HepG2 (cell line): ENCODE data around the gene KCNH6. TPM values are rescaled to one million over a fixed set of nuclear protein-coding genes. Genes with fewer than 3 reads are reported as not detected.

Experiments
- ATAC-seq: fragments of 200-7000 bp; cut with Tn5 transposase; 3 replicates; pipeline ENCODE4 v1.9.1; 2020; ENCODE audit warnings: mild to moderate bottlenecking, moderate library complexity
- BruUV-seq: library from RNA; stranded (reverse); fragments of 400-500 nt; replicated peaks from 2 replicates; lab custom pipeline; 2021; lab: Mats Ljungman, UMichigan
- CTCF ChIA-PET: fragments of 300-600 bp; formaldehyde crosslinking; extraction: SDS; loops from one replicate; lab custom pipeline; 2021; ENCODE audit warnings: low total read pairs, inconsistent platforms, low intra/inter-chr PET ratio; lab: Yijun Ruan, JAX
- POLR2A ChIA-PET: fragments of 350-600 bp; sonication (Branson Sonifier 250); formaldehyde crosslinking; loops from one replicate; lab custom pipeline; 2020; ENCODE audit warnings: antibody characterized with exemption, inconsistent platforms; lab: Yijun Ruan, JAX
- DNase-seq: peaks from one replicate; pipeline ENCODE4 v3.0.0-alpha.2; 2015; ENCODE audit warnings: low spot score
- FAIRE-seq: peaks from 3 replicates; lab custom pipeline; 2011; peaks lifted over from hg19 to GRCh38; lab: Jason Lieb, UNC
- H2AFZ ChIP-seq: one replicate; pipeline ENCODE4 v1.6.1; 2011; ENCODE audit warnings: low read length, inconsistent platforms
- H3K27ac ChIP-seq: fragments of 300-600 bp; 3 replicates; pipeline ENCODE4 v1.8.0; 2011; ENCODE audit warnings: mixed run types, mild to moderate bottlenecking, mixed read lengths, low read length, inconsistent platforms; ENCODE audit not compliant: insufficient read depth; ENCODE audit errors: extremely low read length
- H3K27me3 ChIP-seq, 2 experiments: fragments of 200-600 bp in 1 of 2; 2 replicates in 1 of 2; 3 replicates in 1 of 2; pipeline versions ENCODE4 v1.6.0 to v1.8.0; 2011; ENCODE audit warnings: low read length in 2 of 2, mild to moderate bottlenecking in 2 of 2, moderate library complexity in 2 of 2, inconsistent platforms in 1 of 2; ENCODE audit not compliant: insufficient read depth in 2 of 2, control insufficient read depth in 1 of 2
- H3K36me3 ChIP-seq, 2 experiments: fragments of 200-600 bp in 1 of 2; replicated peaks in 1 of 2; 2 replicates in 1 of 2; 3 replicates in 1 of 2; pipeline versions ENCODE4 v1.5.1 to v1.8.0; 2011; ENCODE audit warnings: low read length in 2 of 2, inconsistent platforms in 1 of 2; ENCODE audit not compliant: insufficient read depth in 2 of 2, control insufficient read depth in 1 of 2
- H3K4me1 ChIP-seq: 2 replicates; pipeline ENCODE4 v1.5.1; 2012; ENCODE audit warnings: low read length, inconsistent platforms; ENCODE audit not compliant: insufficient read depth
- H3K4me2 ChIP-seq: 2 replicates; pipeline ENCODE4 v1.6.0; 2011; ENCODE audit warnings: low read depth, low read length, inconsistent platforms
- H3K4me3 ChIP-seq, 3 experiments: fragments of 200-600 bp in 1 of 3; sonication (generic), shearing (Covaris generic) in 1 of 3; replicated peaks in 1 of 3; 2 replicates each; pipeline ENCODE4 v1.5.1; 2011 to 2016; ENCODE audit warnings: low read length in 3 of 3, inconsistent platforms in 2 of 3, low read depth in 2 of 3, mild to moderate bottlenecking in 2 of 3, control low read depth in 1 of 3, mixed read lengths in 1 of 3; ENCODE audit not compliant: insufficient read depth in 1 of 3
- H3K79me2 ChIP-seq: one replicate; pipeline ENCODE4 v1.6.1; 2011; ENCODE audit warnings: low read length, inconsistent platforms; ENCODE audit not compliant: insufficient read depth
- H3K9ac ChIP-seq: 2 replicates; pipeline ENCODE4 v1.6.0; 2011; ENCODE audit warnings: mild to moderate bottlenecking, low read depth, low read length, inconsistent platforms; ENCODE audit not compliant: insufficient read depth
- H3K9me3 ChIP-seq: 2 replicates; pipeline ENCODE4 v1.5.1; 2012; ENCODE audit warnings: mild to moderate bottlenecking, low read length
- H4K20me1 ChIP-seq: 2 replicates; pipeline ENCODE4 v1.6.0; 2011; ENCODE audit warnings: inconsistent platforms, mild to moderate bottlenecking, low read length, moderate library complexity; ENCODE audit not compliant: insufficient read depth
- CBX1 ChIP-seq: IDR thresholded peaks from one replicate; pipeline ENCODE4 v1.6.1; 2016; ENCODE audit warnings: antibody characterized with exemption, low read depth
- NCOA1 ChIP-seq: sonication (generic); formaldehyde crosslinking; IDR thresholded peaks from 2 replicates; pipeline ENCODE4 v1.9.0; 2021; ENCODE audit warnings: missing genetic modification reagents
- SP5 ChIP-seq: IDR thresholded peaks from 2 replicates; pipeline ENCODE4 v1.6.1; 2016; ENCODE audit warnings: low read depth, borderline replicate concordance
- ZBTB49 ChIP-seq: sonication (generic); formaldehyde crosslinking; IDR thresholded peaks from 2 replicates; pipeline ENCODE4 v1.4.0; 2020; ENCODE audit warnings: missing genetic modification reagents, borderline replicate concordance
- ZNF674 ChIP-seq: sonication (generic); formaldehyde crosslinking; IDR thresholded peaks from 2 replicates; pipeline ENCODE4 v1.5.0; 2020; ENCODE audit warnings: low read depth, mild to moderate bottlenecking, missing genetic modification reagents
- ZNF784 ChIP-seq: sonication (generic); formaldehyde crosslinking; IDR thresholded peaks from 2 replicates; pipeline ENCODE4 v1.5.1; 2020; ENCODE audit warnings: missing genetic modification reagents, mild to moderate bottlenecking, borderline replicate concordance
- ZNF816 ChIP-seq: sonication (generic); formaldehyde crosslinking; IDR thresholded peaks from 2 replicates; pipeline ENCODE4 v1.8.0; 2022; ENCODE audit warnings: missing genetic modification reagents, mild to moderate bottlenecking, borderline replicate concordance
- WGBS: methylation state at CpG from one replicate; pipeline ENCODE4 v1.1.6; 2017; ENCODE audit warnings: low lambda C conversion rate; 5-methylcytosine and 5-hydroxymethylcytosine counted together
- in situ Hi-C: cut with HindIII; loops from 2 replicates; pipeline ENCODE4 v1.10.0; 2017; ENCODE audit warnings: low pct_unique_long_range_greater_than_20kb; ENCODE audit not compliant: extremely low pct_ligation_motif_present
- intact Hi-C: fragments of 100-400 bp; cut with micrococcal nuclease; formaldehyde crosslinking; loops from one replicate; pipeline ENCODE4 v1.10.0; 2022; ENCODE audit not compliant: unreplicated experiment
- polyA plus RNA-seq, 8 experiments: library from polyadenylated mRNA; depleted of rRNA in 3 of 8; stranded (reverse) in 7 of 8; unstranded in 1 of 8; fragments of >200 nt; fragmentation: Illumina TruSeq in 4 of 8; extraction: Trizol in 4 of 8; gene quantifications; 2 replicates each; pipeline versions ENCODE4 v1.2.1 to v1.2.3, GENCODE V29; 2011 to 2016; ENCODE audit warnings: low read depth in 4 of 8, missing spikeins in 1 of 8, mixed read lengths in 1 of 8; ENCODE audit not compliant: insufficient read depth in 1 of 8
- total RNA-seq, 5 experiments: library from RNA; depleted of rRNA; stranded (reverse); fragments of >200 nt; fragmentation: Illumina TruSeq; extraction: Trizol; gene quantifications; 2 replicates each; pipeline ENCODE4 v1.2.3, GENCODE V29; 2016; ENCODE audit warnings: low read depth in 1 of 5
- TF ChIP-seq, protein P1 (sequence below): sonication (generic); formaldehyde crosslinking; IDR thresholded peaks from 2 replicates; pipeline ENCODE4 v1.4.0; 2020; ENCODE audit warnings: missing genetic modification reagents, borderline replicate concordance
- TF ChIP-seq, protein P2 (sequence below): IDR thresholded peaks from 2 replicates; pipeline ENCODE4 v1.4.0; 2020; ENCODE audit warnings: mild to moderate bottlenecking, missing genetic modification reagents

The KCNH6 gene
- total and polyA plus RNA-seq, 2 of the 13 experiments (the other 11 are each of a cell fraction or from before 2014, with no cell fraction given), result 0.05 to 0.18 TPM

- TF ChIP-seq, protein P1, sequence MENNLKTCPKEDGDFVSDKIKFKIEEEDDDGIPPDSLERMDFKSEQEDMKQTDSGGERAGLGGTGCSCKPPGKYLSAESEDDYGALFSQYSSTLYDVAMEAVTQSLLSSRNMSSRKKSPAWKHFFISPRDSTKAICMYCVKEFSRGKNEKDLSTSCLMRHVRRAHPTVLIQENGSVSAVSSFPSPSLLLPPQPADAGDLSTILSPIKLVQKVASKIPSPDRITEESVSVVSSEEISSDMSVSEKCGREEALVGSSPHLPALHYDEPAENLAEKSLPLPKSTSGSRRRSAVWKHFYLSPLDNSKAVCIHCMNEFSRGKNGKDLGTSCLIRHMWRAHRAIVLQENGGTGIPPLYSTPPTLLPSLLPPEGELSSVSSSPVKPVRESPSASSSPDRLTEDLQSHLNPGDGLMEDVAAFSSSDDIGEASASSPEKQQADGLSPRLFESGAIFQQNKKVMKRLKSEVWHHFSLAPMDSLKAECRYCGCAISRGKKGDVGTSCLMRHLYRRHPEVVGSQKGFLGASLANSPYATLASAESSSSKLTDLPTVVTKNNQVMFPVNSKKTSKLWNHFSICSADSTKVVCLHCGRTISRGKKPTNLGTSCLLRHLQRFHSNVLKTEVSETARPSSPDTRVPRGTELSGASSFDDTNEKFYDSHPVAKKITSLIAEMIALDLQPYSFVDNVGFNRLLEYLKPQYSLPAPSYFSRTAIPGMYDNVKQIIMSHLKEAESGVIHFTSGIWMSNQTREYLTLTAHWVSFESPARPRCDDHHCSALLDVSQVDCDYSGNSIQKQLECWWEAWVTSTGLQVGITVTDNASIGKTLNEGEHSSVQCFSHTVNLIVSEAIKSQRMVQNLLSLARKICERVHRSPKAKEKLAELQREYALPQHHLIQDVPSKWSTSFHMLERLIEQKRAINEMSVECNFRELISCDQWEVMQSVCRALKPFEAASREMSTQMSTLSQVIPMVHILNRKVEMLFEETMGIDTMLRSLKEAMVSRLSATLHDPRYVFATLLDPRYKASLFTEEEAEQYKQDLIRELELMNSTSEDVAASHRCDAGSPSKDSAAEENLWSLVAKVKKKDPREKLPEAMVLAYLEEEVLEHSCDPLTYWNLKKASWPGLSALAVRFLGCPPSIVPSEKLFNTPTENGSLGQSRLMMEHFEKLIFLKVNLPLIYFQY, result no peak
- TF ChIP-seq, protein P2, sequence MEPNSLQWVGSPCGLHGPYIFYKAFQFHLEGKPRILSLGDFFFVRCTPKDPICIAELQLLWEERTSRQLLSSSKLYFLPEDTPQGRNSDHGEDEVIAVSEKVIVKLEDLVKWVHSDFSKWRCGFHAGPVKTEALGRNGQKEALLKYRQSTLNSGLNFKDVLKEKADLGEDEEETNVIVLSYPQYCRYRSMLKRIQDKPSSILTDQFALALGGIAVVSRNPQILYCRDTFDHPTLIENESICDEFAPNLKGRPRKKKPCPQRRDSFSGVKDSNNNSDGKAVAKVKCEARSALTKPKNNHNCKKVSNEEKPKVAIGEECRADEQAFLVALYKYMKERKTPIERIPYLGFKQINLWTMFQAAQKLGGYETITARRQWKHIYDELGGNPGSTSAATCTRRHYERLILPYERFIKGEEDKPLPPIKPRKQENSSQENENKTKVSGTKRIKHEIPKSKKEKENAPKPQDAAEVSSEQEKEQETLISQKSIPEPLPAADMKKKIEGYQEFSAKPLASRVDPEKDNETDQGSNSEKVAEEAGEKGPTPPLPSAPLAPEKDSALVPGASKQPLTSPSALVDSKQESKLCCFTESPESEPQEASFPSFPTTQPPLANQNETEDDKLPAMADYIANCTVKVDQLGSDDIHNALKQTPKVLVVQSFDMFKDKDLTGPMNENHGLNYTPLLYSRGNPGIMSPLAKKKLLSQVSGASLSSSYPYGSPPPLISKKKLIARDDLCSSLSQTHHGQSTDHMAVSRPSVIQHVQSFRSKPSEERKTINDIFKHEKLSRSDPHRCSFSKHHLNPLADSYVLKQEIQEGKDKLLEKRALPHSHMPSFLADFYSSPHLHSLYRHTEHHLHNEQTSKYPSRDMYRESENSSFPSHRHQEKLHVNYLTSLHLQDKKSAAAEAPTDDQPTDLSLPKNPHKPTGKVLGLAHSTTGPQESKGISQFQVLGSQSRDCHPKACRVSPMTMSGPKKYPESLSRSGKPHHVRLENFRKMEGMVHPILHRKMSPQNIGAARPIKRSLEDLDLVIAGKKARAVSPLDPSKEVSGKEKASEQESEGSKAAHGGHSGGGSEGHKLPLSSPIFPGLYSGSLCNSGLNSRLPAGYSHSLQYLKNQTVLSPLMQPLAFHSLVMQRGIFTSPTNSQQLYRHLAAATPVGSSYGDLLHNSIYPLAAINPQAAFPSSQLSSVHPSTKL (CRISPR knock-in tag), result no peak
Measured at GRCh38 chr17:63542218-63542545, 19.0 kb downstream of the KCNH6 start (continued).

- 24% methylated on average over 13 of the region's 15 CpGs for WGBS
- POLR2A ChIA-PET, result interaction anchor here (0.7 to 1.1 kb wide), 2 partner anchors 8 to 13 kb away, joined by 4 read pairs; no protein-coding TSS in a partner anchor
- no peaks in the 10 kb centered on the region for H3K36me3 ChIP-seq
- H3K4me2 ChIP-seq, result peak overlapping the region; percentile 14; the same call in 1 of the 2 replicates
- H4K20me1 ChIP-seq, result no peaks in the 10 kb centered on the region
- FAIRE-seq (no peak), ATAC-seq (no peak), DNase-seq (no peak)
- no peak overlapping the region for H2AFZ ChIP-seq
- H3K4me3 ChIP-seq, result no peak overlapping the region; a peak in 1 of 6 replicates
- in situ Hi-C loops (no loop called here), intact Hi-C loops (no loop called here)
- H3K9me3 ChIP-seq, result no peaks in the 10 kb centered on the region
- no peaks in the 10 kb centered on the region for H3K79me2 ChIP-seq
- peaks cover 14 to 46% of the 10 kb centered on the region in 2 experiments for H3K27me3 ChIP-seq
- CTCF ChIA-PET, result no interaction called here
- no TSS peak for BruUV-seq
- peaks cover 78% of the 10 kb centered on the region for H3K4me1 ChIP-seq
- H3K27ac ChIP-seq, result no peak overlapping the region
- H3K9ac ChIP-seq, result no peak overlapping the region
- no peak for TF ChIP-seq CBX1
- no peak for TF ChIP-seq NCOA1 (CRISPR knock-in tag)
- TF ChIP-seq ZNF816 (CRISPR knock-in tag), result no peak
- no peak for TF ChIP-seq ZNF674 (CRISPR knock-in tag)
- 0 out of 2 replicates have a peak, but pooled peaks have one; percentile 28 for TF ChIP-seq SP5 (CRISPR knock-in tag)
- no peak for TF ChIP-seq ZBTB49
- no peak for TF ChIP-seq ZNF784 (CRISPR knock-in tag)
Measured at GRCh38 chr17:63542942-63543821, 20.0 kb downstream of the KCNH6 start.
